GM12872 (cell line): ENCODE measurements around the gene SH2D1B.

Experiments
- CTCF ChIP-seq: IDR thresholded peaks from 3 replicates; pipeline ENCODE4 v1.5.1; 2011; ENCODE audit warnings: low read depth, mild to moderate bottlenecking, low read length, moderate library complexity; ENCODE audit not compliant: insufficient read depth

The SH2D1B gene

DNA sequence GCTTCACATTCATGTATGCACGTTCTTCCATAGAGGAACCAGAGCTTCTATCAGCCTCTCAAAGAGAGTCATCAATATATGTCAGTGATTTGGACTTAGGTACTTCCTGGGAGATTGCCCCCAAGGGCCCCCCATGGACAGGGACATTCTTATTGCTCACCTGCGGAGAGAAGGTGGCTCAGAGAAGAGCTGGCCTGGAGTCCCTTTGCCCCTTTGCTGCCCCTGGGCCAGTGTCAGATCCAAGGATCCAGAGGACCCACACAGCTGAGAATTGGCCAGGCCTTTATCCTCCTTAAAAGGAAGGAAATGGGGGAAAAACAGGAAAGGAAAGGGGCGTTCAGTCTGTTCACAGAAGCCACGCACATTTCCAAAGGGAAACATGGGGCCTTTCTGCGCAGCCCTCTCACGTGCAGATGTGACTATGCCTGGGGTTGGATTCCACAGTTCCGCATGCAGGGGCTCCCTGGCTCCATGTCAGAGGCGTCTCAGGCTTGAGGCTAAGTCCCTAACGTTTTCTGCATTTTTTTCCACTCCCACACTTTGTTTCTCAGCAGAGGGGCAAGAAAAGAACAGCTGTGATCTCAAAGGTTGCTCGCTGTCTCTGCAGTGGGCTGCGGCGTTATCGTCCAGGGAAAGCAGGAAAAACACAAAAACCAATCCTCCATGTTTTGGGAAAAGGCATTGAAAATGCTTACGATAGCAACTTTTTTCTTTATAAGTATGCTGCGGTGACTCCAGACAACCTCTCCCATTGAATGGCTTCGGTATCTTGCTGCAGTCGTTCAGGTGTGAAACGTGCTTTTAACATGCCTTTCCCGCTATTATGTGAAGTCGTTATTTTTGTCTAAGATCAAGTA is 24.5 kb downstream of the SH2D1B start:
- TF ChIP-seq CTCF, result no peak

DNA sequence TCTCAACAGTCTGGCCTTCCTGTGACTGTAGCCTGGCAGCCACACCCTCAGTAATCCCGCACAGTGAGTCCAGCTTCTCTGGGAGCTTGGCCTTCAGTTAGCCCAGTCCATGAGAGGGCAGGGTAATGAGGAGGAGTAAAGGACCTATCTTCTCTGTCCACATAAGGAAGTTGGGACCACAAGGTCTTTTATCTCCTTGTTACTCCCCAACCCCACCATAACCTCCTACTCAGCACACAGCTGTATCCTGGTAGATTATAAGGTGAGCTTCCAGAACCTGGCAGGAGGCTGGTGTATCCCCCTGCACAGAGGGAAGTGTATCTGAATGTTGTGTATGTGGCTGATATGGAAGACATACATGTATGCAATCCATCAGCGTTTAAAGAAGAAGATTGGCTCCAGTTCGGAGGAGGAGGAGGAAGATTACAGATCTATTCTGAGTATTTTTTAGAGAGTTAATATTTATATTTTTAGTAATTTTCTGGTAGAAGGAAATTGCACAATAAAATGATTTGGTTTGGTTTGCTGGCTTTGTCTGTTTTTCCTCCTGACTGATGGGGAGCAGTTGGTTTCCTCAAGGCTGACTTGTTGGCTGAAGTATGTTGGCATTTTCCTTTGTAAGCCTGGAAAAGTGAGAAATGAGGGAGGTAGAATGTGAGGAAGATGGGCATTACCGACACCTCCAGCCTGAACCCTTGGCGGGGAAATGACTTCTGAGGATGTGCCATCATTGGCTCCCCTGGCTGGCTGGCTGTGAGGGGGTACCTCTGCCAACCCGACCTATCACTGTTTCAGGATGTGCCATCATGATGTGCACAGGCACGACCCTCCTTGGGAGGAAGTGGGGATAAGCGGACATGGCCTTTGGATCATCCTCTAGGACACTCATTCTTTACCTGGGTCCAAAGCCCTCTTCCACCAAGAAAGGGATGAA is 25.4 kb downstream of the SH2D1B start:
- TF ChIP-seq CTCF, result no peak

DNA sequence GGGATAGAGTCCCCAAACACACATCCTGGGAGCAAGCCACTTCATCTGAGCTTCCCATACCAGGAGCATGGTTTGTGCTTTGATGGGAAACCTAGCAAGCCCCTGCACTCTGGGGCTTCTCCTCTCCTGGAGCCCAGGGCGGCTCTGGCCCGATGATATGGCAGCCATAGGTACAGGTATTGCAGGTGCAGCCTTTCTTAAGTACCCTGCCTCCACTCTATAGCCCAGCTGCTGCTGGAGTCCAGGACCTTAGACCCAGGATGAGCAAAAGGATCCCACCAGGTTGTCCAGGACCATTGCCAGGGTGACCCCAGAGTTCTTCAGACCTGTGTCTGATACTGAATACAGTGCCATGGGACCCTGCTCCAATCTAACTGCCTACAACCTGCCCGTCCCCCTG is 26.2 kb downstream of the SH2D1B start:
- no peak for TF ChIP-seq CTCF

DNA sequence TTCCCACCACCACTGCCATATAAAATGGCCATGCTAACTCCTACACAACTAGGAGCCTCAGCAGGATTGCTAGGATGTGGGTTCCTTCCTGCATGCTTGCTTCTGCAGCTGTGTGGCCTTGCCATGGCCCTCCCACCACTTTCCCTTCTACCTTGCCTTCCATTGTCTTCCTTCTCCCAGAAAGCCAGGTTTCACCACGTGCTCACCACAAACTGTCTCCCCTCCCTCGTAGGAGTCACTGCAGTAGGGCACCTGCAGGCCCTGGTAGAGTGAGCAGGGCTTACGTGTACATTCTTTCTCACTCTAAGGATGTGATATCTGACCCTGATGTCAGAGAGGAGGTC is 26.7 kb downstream of the SH2D1B start:
- TF ChIP-seq CTCF, result no peak

DNA sequence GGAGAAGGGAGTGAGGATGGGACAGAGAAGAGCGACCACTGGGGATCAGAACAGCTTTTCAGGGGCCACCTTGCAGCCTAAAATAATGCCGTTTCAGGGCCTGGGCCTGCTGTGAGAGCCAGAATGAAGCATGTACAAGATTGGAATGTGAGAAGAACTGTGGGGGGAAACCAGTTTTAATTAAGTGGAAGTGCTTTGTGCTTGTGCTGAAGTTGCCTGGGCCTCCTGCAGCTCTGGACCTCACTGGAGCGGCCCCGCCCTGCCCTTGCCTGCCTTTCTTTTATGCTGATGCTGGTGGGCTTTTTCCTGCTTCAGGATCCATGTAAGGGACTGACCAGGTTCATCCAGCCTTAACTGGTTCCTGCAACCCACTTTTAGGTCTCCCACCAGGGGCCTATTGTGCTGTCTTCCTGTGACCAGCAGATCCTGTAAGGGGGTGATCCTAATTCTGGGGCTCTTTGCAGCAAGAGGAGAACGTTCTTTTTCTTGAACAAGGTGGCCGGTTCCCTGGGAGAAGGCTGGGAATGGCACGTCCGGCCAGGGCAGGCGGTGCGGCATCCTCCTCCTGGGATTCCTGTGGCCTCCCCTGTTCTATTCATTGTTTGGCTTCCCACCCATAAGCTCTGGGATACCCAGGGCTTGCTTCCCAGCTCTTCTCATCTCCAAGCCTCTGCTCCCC is 27.2 kb downstream of the SH2D1B start:
- TF ChIP-seq CTCF, result no peak

GRCh38 chr1:162384116-162384515 is 27.8 kb downstream of the SH2D1B start:
- TF ChIP-seq CTCF, result no peak

- TF ChIP-seq CTCF, result no peak
Measured at GRCh38 chr1:162383516-162383915, 28.4 kb downstream of the SH2D1B start.
